SKM-1 (cell line): ENCODE measurements around the gene EFNA2.

Experiments used
- DNase-seq: peaks from one replicate; lab custom pipeline; 2025; ENCODE audit not compliant: unreplicated experiment; lab: John Stamatoyannopoulos, UW

Gene EFNA2

DNA sequence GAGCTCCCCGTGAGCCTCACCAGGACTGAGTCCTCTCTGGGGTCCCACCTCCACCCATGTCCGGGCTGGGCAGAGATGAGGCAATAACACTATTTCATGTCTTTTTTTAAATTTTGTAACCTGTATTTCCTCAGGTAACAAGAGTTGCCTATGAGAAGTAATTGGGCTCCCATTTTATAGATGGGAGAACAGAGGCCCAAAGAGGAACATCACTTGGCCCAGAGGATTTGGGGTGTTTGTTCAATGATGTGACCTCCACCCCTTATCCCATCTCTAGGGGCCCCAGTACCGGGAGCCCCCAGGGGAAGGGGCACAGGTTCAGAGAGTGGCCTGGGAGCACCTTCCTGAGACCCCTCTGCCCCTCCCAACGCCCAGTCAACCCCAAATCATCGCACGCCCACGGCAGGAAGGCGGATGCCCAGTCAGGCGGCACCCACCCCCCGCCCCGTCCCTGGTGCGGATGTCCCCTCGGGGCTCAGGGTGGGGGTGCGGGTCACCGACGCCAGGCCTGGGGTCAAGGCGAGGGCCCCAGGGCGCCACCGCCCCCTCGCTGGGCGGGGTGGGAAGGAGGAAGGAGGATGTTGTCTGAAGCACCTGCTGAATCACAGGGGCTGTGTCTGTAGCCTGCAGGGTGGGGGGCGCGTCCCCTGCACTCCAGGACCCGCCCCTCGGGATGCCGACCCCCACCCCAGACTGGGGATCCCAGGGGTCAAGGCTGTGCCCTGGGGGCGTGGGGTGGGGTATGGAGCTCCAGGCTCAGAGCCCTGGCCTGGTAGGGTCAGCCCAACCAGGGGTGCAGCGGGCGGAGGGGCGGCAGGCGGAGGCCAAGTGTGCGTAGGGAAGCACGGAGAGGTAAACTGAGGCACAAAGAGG lies 25.6 kb upstream of the EFNA2 start:
- no peak for DNase-seq

DNA sequence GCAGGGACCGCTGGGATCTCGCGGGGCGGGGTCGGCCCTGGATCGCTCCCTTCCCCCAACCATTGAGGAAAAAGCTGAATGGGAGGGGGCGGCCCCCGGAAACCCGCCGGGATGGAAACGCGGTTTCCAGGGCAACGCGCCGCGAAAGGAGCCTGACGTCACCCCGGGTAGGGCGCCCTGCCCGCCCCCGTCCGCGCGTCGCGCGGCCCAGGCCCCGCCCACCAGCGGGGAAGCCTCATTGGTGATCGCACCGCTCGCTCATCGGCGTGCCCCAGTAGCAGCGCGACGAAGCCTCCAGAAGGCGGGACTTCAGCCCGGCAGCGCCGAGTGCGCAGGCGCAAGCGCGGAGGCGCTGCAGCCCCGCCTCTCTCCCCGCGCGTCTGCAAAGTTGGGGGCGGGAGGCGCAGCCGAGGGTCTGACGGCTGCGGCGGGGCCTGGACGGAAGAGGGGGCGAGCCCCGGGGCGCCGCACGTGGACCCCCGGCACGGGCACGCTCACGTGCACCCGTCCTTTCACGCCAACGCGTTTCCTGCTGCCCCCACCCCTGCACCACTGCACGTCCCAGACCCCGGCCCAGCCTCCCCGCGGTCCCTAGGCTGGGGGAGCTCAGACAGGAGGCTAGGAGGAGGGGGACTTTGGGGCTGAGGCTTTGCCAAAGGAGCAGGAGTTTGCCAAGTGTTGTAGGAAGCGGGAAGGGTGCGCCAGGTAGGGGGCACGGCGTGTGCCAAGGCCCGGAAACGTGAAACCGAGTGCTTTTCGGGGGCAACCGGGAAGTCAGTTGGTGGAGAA lies 24.7 kb upstream of the EFNA2 start:
- peak; percentile 91 for DNase-seq

DNA sequence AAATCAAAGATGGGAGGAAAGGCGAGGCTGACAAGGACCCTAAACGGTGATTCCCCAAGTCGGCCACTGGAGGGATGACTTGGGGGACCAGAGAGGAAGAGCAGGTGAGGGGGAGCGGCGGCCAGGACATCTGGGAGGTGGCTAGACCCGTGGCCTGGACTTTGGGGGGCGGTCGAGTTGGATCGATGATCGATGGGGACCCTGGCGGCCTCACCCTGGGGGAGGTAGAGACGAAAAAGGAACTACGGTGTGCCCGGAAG lies 24.2 kb upstream of the EFNA2 start:
- no peak for DNase-seq

DNA sequence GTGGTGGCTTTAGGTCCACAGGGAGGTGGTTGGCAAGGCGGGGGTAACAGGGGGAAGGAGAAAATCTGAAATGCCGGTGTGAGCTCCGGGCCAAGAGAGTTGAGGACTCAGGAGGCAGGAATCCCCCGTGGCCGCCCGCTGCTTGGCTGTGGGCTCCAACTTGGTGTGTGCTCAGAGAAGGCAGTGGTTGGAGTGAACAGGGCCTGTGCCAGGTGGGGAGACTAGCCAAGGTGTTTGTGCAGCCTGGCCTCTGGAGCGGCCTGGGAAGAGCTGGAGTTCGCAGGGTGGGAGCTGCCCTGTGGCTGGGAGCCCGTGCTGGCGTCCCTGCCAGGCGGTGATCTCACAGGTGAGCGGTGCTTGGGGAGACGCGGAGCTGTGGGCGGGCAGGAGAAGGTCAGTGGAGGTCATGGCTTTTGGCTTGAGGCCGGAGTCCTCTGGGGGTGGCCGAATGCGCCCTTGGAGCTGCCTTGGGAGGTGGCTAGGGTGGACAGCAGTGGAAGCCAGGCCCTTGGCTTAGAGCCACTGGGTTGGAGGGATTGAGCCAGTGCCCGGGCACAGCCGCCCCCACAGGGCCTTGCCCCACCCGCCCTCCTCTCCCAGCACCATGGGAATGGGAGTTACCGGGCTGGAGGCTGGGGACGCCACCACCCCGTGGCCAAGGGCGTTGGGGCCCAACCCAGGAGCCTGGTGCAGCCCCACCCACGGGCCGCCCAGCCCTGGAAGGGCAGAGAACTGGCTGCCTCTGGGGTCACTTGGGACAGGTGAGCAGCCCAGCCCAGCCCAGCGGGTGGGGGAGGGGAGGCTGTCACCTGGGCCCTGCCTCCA lies 23.7 kb upstream of the EFNA2 start:
- no peak for DNase-seq

DNA sequence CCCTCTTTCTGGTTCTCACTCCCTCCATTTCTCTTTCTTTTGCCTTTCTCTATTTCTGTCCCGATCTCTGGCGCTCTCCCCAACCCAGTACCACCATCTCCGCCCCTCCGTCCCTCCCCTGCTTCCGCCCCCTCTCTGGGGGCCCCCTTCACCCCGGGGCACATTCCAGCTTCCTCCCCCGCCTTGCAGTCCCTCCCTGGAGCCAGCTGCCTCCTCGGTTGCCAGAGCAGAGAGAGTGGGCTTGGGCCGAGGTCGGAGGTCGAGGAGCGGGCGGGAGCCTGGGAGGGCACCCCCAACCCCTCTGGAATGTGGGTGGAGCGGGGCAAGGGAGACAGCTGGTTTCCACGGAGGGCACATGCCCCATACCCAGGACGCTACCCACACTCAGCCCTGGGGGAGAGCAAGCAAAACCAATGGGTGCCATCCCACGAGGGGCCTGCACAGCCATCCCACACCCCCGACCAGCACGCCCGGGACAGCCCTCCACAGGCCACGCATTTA lies 23.0 kb upstream of the EFNA2 start:
- no peak for DNase-seq

DNA sequence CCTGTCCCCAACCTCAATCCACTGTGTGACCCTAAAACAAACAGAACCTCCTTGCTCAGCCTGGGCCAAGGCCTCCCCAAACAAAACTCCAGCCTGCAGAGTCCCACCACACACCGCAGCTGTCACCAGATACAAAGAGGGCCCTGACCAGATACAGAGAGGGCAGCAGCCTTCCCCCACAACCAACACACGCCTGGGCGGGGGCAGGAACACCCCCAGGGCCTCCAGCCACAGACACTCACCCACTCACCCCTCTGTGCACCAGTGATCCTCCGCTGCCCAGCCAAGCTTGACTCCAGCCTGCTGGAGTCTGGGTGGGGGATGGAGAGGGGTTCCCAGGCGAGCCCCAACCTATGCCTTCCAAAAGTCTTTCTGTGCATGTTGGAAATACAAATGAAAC lies 22.5 kb upstream of the EFNA2 start:
- no peak for DNase-seq

DNA sequence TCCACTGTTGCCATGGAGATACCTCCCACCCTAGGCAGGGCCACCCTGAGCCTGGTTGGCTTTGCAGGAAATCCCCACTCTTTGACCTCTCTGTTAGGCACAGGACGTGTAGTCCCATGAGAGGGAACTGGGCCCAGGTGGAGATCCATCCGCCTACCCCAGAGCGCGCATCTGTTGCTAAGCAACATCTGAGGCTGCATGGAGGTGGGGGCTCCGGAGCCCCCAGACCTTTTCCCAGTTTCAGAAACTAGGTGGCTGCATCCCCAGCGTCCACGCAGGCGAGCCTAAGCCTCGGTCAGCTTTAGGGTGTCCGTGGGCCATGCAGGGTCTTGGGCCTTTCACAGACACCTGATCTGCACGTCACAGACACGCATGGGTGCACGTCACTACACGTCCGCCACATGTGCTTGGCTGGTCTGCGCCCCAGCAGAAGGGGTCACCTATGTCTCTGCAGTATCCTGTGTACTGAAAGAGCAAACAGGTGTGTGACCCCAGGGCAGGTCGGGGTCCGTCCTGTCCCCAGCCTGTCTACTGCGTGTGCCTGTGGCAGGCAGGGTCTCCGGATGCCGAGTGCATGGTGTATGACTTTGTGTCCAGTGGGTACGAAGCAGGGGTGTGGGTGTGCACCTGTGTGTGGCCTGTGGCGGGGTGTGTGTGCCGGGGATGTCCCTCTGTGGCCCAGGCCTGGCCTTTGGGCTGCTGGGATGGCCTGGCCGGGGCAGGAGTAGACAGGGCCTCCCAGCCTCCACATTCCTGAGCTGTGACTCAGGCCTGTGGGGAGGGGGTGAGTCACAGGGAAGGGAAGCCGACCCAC lies 20.7 kb upstream of the EFNA2 start:
- DNase-seq: no peak

DNA sequence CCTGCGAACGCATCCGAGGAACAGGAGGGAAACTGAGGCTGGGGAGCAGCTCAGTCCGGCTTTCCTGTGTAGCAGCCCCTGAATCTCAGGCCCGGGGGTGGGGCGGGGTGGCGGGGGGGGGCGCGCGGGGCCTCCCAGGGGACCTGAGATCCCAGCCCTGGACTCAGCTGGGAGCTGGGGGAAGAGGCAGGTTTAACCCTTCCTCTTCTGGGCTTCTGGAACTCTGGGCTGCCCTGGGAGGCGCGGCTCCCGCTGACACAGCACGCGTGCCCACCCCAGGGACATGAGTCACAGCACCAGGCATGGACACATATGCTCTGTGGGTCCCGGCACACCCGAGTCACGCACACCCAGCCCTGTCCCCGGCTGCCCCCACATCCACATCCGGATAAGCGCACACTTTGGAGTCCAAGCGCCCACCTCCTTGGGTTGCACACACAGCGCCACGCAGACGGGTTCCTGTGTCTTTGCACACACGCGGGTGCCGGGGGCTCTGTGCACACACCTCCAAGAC lies 20.0 kb upstream of the EFNA2 start:
- no peak for DNase-seq

DNA sequence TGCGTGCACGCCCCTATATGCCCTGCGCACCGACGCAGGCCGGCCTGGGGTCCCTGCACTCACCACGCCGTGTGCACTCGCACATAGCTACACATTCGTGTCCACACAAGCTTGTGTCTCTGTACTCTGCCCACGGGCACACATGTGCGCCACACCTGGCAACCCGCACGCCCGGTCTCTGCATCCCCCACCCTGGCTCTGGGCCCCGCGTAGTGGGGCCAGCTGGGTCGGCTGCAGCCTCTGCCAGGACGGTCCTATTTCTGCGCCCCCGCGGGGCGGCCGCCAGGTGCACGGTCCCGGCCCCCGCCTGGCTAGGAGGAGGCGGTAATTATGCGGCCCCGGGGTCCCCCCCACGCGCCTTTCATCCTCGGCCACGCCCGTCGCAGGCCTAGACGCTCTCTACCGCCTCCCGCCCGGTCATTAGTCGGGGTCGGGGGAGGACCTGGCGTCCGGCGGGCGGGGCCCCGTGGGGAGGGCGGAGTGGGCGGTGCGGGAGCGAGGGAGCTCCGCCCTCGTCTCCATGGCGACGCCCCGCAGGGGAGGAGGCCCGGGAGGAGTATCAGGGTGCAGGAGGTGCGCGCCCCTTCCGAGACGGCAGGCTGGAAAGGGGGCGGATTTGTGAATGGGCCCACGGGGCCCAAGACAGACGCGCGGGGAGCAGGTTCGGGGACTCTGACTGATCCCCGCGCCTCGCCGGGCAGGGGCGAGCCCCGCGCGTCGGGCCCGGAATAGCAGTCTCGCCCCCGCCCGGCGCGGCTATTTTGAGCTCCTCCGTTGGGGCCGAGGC lies 19.4 kb upstream of the EFNA2 start:
- peak; percentile 39 for DNase-seq

DNA sequence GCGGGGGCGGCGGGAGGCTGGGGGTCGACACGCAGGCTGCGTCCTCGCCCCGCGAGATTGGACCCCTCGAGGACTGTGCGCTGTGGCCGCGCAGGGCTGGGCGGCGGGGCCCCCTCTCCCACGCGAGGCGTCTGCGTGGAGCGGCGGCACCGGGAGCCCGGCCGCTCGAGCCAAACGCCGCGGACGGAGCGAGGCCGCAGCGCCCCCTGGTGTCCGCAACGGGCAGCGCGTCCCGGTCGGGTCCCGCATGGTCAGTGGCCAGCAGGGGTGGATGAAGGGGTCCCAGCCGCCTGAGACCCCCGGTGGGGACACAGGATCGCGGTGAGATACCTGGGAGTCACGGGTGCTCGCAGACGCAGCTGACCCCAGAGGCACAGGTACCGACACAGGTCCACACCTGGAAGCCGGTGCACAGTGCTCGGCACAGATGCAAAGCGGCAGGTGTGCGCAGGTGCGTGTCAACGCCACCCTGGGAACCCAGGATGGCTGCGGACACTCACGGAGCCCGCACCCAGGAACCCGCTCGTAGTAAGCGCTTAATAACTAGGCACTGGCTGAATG lies 18.7 kb upstream of the EFNA2 start:
- no peak for DNase-seq

DNA sequence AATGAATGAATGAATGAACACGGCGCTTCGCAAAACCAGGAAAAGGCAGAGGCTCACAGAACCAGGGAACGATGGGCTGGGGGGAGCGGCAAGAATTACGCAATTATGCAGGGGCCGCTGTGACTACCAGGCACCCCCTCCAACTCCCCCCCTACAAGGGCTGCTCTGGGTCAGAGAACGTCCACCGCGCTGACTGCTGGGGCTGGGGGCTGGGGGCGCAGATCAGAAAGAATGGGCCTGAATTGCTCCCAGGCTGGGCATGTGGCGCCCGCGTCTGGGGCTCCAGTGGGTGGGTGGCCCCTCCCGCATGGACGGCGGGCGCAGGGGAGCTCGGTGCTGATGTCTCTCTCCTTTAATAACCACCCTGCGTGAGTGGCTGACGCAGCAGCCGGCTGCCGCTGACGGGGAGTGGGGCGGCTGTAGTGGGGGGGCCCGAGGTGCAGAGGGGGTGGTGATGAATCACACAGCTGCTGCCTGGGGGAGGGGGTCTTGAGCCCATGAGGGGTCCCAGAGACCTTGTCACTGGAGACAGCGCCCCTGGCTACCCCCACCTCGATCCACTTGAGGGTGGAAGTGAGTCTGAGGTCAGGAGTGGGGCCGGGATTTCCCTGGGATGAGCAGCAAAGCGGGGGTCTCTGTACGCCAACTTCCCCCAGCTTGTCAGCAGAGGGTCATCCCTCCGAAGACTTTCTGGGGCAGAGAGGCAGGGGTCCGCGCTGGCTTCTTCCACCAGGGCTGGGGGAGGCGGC lies 18.0 kb upstream of the EFNA2 start:
- DNase-seq: no peak

DNA sequence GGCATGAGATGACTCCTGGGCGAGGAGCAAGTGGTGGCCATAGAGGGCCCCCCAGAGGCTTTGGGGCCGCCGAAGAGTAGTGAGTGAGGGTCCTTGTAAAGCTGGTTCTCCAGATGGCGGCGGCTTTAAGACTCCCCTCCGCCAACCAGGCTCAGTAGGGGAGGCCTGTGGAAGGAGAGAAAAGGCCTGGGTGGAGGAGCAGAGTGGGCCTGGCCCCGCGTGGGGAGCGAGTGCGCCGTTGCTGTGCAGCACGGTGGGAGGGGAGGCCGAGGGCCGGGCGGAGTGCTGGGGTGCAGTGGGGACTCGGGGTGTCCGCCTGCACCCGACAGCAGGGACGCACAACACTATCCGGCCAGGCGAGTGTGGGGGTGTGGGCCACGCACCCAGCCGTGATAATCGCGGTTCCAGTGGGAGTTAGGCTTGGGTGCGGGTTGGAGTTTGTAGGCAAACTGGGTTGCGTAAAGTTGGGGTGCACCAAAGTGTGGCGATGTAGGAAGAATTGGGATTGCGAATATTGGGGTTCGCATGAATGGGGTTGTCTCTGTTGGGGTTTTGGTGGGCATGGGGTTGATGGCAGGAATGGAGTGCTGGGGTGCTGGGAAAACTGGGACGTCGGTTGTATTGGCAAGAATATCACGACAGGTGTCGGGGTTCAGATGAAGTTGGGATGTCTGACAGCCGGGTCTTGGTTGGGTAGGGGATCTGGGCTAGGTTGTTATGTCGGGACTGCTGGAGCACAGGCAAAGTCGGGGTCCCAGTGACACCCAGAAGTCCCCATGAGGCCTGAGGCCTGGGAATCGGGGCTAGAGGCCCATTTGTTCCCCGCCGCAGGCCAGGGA lies 17.2 kb upstream of the EFNA2 start:
- no peak for DNase-seq

DNA sequence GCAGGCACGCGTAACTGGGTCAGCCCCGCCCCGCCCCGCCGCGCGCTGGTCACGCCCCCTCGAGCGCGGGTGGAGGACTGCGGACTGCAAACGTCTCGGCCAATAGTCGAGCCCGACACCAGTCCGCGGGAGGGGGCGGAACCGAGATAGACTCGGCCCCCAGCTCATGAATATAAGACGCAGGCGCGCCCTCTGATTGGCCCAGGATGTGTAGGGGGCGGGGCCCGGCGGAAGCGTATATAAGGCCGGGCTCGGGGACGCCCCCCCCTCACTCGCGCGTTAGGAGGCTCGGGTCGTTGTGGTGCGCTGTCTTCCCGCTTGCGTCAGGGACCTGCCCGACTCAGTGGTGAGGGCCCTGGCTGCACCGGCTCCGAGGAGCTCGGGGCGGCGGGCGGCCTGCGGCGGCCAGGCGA lies 16.6 kb upstream of the EFNA2 start, which contains the start of gene CIRBP:
Gene CIRBP (plus strand): TSS at position 268 of the 413 bp plus-strand sequence. CDS start 1,602 bp downstream, outside the sequence.
- peak; percentile 91 for DNase-seq

DNA sequence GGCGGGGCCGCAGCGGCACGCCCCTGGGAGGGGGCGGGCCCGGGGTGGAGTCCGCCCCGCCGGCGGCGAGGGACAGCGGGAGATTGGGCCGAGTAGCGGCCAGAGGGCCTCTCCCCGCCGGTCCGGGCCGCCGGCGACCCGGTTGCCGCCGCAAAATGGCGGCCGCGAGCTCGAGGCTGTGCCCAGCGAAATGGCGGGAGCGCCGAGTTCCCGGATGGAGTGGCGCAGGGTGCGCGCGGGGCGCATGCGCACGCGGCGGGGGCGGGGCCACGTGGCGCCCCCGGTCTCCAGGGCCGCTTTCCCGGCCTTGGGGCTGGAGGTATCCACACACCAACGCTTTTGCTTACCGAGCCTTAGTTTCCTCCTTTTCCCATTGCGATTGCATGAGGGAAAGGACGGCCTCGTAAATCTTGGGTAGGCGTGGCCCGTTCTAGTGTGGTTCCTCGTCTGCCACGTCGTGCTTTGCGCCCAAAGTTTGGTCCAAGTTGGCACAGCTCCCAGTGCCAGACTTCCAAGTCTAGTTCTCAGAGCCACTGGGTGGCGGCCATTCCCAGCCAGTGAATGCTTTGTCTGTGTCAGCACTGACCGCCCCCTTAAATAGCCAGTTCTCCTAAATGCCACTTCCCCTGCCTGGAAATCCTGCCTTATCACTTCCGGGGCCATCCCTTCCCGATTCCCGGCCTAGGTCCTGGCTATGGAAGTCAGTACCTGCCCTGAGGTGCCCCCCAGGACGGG lies 16.0 kb upstream of the EFNA2 start:
- DNase-seq: peak; percentile 37

DNA sequence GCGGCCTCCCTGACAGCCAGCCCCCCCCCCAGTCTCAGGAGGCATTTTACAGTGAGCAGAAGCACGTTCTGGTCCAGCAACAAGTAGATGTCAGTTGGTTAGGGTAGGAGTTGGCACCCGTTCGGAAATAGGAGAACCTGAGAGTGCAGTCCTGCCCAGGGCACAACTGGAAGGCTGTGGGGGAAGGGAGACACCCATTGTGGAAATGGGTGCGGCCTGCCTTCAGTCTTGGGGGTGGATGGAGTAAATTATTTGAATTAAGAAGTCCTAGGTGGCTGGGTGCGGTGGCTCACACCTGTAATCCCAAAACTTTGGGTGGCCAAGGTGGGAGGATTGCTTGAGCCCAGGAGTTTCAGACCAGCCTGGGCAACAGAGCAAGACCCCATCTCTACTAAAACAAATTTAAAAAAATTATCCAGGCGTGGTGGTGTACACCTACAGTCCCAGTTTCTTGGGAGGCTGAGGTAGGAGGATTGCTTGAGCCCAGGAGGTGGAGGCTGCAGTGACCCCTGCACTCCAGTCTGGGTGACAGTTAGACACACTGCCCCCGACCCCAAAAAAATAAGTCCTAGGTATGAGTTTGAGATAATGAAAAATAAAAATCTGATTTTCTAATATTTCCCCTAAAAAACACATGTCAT lies 15.3 kb upstream of the EFNA2 start:
- DNase-seq: no peak

DNA sequence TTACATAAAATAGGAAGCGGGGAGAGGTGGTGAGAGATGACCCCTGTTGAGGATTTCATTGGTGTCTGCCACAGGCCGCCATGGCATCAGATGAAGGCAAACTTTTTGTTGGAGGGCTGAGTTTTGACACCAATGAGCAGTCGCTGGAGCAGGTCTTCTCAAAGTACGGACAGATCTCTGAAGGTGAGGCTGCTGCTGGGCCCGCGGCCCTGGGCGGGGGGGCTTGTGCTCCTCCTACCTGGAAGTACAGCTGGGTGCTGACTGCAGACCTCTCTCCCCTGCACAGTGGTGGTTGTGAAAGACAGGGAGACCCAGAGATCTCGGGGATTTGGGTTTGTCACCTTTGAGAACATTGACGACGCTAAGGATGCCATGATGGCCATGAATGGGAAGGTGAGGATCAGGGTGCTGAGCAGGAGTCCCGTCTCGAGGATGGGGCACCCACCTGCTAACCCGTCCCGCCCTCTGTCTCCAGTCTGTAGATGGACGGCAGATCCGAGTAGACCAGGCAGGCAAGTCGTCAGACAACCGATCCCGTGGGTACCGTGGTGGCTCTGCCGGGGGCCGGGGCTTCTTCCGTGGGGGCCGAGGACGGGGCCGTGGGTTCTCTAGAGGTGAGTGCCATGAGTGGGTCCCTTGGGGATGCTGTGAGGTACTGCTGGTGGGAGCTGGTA lies 14.7 kb upstream of the EFNA2 start:
- DNase-seq: no peak
